Activated CD4-positive, alpha-beta T cell treated with anti-CD3 and anti-CD28 coated beads, Interleukin-2, Interleukin-4, amounts not matched to agents 100 ng/mL and 50 ng/mL, durations not matched to agents 16 hours and 8 hours (primary cell): ENCODE data around the gene GRIA4.

ENCODE experiments used
- DNase-seq: peaks from one replicate; pipeline ENCODE4 v3.0.0-alpha.2; 2020; ENCODE audit warnings: low spot score

Gene GRIA4

DNA sequence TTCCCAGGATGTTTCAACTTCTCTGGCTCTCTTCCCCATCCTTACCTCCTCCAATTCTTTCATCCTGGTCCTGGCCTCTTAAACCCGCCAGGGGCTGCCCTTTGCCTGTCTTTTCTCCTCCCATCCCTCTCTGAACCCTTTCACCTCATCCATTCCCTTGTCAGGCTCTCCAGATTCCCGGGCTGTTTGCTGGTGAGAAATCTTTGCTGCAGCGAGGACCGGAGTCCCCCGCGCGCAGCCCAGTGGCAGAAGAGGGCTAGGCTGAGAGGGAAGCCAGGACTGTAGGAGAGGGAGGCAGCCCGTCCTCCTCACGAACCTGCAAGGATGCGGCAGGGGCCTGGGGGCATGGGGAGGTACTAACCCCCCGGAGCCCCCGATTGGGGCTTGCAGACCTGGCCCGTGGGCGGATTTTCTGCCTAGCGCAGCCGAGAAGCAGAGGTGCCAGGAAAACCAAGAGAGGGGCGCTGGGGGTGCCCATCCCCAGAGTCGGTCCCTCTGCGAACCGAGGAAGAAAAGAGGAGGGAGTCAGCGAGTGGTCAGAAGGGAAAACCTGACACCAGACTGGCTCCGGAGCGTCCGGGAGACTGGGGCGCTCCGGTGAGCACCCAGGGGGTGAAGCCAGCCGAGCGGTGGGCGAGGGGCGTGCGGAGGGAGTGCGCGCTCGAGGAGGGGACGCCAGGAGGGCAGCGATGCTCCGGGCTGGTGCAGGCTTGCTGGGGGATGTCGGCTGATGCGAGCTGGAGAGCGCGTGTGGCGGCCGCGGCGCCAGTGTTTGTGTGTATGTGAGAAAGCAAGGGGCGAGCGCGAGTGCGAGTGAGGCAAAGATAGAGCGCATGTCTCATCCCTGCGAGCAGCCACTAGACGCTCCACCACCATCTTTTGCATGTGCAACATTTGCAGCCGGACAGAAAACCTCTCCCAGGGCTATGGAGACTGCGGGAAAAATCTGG, at the start of gene GRIA4:
Gene GRIA4, plus strand, starts transcription at position 242 of the 950 bp plus-strand sequence. CDS start 925 bp downstream, outside the sequence.
- DNase-seq: no peak

DNA sequence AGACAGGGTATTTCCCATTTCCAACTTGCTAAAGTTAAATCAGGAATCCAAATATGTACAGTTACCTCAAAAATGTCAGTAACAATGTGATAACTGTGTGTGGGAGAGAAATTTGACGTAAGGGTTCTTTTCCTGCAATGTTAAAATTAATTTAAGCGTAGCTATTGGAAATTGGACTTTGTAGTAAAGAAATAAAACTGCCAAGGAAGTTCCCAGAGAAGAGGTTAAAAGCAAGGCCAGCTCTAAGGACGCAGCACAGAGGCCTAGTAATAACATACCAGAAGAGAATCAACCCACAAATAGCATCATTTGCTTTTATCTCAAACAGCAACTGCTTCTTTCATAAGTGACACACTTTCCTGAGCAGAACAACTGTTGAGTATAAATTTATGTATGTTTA, 36.8 kb upstream of the GRIA4 start:
- no peak for DNase-seq

GRCh38 chr11:105574974-105575373, 34.9 kb upstream of the GRIA4 start:
- DNase-seq: no peak

- no peak for DNase-seq
Measured at GRCh38 chr11:105577641-105578040, 32.2 kb upstream of the GRIA4 start.

GRCh38 chr11:105579111-105579510, 30.8 kb upstream of the GRIA4 start:
- DNase-seq: no peak

DNA sequence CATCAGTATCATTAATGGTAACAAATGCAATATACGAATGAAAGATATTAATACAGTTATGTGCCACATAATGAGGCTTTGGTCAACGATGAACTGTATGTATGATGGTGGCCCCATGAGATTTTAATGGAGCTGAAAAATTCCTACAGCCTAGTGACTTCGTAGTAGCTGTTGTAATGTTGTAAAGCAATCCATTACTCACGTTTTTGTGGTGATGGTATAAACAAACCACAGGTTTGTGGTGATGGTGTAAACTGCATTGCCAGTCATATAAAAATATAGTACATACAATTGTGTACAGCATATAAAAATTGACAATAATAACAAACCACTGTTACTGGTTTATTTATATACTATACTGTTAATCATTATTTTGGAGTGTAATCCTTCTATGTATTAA, 27.4 kb upstream of the GRIA4 start:
- DNase-seq: no peak

GRCh38 chr11:105588001-105588400, 21.9 kb upstream of the GRIA4 start:
- DNase-seq: no peak

- no peak for DNase-seq
Measured at GRCh38 chr11:105589346-105589745, 20.5 kb upstream of the GRIA4 start.

- no peak for DNase-seq
Measured at GRCh38 chr11:105592035-105592434, 17.8 kb upstream of the GRIA4 start.

DNA sequence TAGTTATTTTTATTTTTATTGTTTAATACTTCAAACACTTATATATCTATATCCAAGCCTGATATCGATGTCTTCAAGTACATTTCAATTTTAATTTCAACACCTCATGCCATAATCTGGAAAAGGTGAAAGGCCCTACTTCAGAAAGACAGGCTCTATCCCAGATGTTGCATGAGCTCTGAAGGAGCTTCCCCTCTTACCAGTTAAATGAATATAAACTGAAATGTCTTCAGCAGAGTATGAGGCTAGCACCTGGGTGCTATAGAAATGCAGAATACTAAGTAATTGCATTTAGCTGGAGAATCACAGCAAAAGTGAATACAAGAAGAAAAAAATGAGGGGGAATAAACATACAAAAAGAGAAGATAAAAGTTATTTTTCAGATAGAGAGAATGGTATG, 11.5 kb upstream of the GRIA4 start:
- no peak for DNase-seq

GRCh38 chr11:105603156-105603555, 6.7 kb upstream of the GRIA4 start:
- no peak for DNase-seq

GRCh38 chr11:105609341-105609781, 512 bp upstream of the GRIA4 start:
- DNase-seq: peak; percentile 17

DNA sequence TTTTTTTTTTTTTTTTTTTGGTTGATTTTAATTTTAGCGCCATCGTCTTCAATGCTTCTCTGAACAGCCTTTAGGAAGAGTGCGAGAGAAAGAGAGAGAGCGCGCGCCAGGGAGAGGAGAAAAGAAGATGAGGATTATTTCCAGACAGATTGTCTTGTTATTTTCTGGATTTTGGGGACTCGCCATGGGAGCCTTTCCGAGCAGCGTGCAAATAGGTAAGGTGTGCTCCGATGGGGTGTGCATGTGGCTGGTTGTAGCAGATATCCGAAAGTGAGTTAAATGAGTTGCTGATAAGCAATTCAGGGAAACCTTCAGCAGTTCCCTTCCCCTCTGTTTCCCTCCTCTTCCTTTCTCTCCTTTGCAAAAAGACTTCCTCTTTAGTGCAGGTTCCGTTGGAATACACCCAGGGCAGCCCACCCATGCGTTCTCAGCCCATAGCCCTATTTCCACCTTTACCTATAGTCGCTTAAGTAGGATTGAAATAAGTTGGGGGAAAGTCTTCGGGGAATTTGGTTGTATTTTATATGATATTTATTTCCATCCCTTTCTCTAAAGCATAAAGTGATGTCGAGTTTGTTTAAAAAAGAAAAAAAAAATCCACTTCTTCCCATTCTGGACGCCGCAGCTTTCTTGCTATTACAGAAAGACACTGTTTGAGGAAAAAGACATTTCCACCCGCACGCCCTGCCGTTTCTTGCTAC, 1.1 kb downstream of the GRIA4 start:
- no peak for DNase-seq

DNA sequence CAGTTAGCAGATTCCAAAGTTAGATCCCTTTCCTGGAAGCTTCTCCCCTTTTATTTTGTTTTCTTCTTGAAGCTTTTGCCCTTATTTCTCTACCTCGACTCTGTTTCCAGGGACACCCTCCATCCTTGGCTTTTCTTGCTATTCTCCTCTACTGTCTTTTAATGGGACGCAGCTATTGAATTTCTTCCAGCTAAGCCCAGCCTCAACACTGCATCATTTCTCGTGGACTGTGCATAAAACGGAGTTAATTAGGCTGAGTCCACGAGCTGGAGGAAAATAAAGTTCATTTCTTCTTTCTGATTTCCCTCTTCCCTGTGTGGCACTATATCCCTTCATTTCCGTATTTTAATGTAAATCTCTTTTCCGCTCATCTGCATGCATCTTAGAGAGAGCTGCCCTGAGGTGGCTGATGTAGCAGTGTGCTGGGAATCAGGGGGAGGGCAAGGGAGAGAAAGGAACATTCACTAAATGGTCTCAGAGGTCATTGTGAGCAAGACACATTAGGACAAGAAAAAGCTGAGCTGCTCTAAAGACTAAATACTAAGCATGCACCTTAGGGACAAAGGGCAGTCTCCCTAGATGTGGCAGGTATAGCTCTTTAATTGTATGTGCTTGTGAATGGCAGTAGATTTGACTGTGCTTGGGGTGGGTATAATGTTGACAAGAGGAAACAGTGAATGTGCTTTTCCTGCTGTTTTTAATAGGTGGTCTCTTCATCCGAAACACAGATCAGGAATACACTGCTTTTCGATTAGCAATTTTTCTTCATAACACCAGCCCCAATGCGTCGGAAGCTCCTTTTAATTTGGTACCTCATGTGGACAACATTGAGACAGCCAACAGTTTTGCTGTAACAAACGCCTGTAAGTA, 1.9 kb downstream of the GRIA4 start:
- no peak for DNase-seq

DNA sequence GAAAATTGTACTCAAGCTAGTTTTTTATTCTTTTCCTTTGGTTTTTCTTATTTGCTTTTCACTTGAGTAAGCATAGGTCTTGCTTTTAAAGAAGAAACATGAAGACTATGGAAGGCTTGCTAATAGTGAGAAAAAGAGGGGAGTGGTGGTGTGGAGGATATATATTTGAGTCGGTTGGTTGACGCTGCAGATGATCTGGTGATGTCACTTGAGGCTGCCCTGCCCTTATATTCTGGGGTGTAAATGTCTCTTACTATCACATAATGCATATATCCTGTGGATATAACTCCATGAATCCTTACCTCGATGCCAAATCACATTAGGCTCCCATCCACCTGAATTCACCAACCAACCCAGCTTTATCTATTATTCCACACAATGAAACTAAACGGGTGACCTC, 2.9 kb downstream of the GRIA4 start:
- no peak for DNase-seq

DNA sequence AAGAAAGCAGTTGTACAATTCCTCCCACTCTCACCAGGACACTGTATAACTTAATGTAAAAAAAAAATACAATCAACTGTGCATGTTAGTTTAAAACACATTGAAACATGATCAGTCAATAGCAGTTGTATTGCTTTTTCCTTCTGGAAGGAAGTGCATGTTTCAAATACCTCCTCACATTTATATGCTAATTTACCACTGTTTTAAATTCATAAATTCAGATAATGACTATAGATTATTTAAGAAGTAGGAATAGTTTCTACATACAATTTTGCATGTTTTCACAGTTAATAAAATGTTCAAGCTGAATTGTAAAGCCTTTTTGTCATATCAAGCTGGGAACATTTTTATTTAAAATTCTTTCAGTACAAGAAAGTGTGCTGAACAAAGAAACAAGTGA, 3.3 kb downstream of the GRIA4 start:
- no peak for DNase-seq

GRCh38 chr11:105618343-105618955, 8.6 kb downstream of the GRIA4 start:
- no peak for DNase-seq

DNA sequence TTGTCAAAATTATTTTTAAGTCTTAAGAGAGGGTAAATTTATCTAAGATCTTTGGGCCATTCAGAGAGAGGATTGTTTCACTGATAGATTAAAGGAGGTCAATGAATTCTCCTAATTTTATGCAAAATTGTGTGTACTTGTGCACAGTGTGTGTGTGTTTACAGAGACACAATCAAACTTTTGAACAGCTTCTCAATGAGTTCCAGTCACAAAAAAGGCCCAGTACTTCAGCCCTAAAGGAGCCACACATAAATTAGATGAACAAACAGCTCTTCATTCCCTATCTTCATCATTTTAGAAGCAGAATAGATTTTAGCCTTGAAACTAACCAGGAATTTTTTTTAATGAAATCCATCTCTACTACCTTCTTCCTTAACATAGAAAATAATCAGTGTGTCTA, 9.7 kb downstream of the GRIA4 start:
- DNase-seq: no peak

DNA sequence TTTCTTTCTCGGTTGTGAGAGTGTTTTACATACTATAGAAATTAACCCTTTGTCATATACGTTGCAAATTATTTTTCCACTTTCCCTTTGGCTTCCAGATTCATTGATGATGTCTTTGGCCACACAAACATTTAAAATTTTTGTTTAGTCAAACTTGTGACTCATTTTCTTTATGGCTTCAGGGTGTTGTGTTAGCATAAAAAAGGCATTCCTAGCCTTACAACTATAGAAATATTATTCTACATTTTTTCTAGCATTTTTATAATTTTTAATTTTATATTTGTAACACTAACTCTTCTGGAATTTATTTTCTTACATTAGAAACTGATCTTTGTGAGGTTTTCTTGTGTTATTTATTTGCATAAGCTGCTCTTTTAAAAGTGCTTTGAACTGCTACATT, 12.1 kb downstream of the GRIA4 start:
- DNase-seq: no peak

DNA sequence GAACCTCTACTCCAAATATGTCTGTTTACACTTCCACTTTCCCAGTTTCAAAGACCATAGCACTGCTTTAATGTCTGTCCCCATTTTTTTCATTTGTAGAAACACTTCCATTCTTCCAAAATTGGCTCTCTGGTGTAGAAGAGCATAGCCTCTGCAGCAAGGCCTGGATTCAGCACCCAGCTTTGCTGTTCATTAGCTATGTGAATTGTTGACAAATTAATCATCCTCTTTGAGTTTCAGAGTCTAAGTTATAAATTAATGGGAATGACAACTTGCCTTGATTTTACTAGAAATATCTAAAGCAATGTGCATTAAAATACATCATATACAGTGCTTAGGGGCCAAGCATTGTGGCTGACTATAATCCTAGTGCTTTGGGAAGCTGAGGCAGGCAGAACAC, 22.4 kb downstream of the GRIA4 start:
- DNase-seq: no peak

- no peak for DNase-seq
Measured at GRCh38 chr11:105635466-105635865, 25.6 kb downstream of the GRIA4 start.

DNA sequence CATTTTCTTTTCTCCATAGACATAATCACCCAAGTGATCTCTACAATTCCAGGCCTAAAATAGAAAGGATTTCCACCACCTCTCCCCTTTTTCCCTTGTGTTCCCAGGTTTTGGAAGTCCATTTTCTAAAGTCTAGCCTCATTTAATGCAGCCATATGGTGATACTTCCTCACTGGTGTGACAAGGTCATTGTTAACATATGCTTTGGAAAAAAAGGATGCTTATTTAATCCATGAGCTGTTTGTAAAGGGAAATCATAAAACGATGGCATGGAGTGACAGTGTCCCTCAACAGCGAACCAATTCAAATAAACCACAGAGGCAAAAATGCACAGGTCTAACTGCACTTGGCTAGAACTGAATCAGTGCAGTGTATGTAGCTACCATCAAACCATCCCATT, 26.6 kb downstream of the GRIA4 start:
- no peak for DNase-seq
